Measurements from ENCODE around the gene SPDYE2.
"Not testable (repeated sequence)": the region's sequence is repeated elsewhere in the genome, so short reads cannot be mapped to it uniquely, and the experiment has no call there.

DNA sequence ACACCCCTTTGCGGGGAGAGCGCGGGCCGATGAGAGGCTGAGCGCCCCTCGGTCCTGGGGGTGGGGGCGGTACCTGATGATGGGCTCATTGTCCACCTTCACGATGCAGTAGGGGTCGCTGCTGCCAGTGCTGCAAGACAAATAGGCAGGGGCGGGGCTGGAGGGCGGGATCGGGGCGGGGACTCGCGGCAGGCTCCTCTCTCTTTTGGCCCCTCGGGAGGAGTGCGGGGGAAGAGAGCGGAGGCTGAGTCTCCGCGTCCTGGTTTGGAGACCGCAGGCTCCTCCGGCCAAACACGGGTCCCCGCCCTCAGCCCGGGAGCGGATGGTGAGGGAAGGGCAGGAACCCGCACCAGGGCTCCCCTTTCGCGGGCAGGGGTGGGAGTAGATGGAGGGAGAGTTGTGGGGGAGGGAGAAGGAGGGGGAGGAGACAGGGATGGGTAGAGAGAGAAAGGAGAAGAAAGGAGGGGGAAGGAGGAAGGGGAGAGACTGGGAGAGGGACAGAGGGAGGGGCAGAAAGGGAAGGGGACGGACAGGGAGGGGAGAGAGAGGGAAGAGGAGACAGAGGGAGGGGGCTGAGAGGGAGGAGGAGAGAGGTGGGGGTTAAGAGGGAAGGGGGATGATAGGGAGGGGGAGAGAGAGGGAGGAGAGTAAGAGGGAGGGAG lies 60.1 kb downstream of the SPDYE2 start:
- not testable (repeated sequence) for TF ChIP-seq CTCF, EP300, POLR2A, POLR2AphosphoS5 (IDR thresholded peaks at IDR 0.05)
